Right renal cortex interstitium (tissue), 3 donors: ENCODE results near the gene TMEM131L. TPM values are rescaled to one million over a fixed set of nuclear protein-coding genes. Genes with fewer than 3 reads are reported as not detected.
"Not testable (repeated sequence)": the region's sequence is repeated elsewhere in the genome, so short reads cannot be mapped to it uniquely, and the experiment has no call there.

ENCODE experiments used
- DNase-seq, 3 donors: peaks; one replicate each; pipeline ENCODE4 v3.0.0-alpha.2; 2013; ENCODE audit warnings: low read depth in 3 of 3, low spot score in 2 of 3
- polyA plus RNA-seq, 3 donors: library from polyadenylated mRNA; unstranded; fragments of 120-200 nt; gene quantifications; one replicate each; pipeline ENCODE4 v1.2.1, GENCODE V29; 2013; ENCODE audit not compliant: insufficient read length in 3 of 3

Gene TMEM131L
- polyA plus RNA-seq, 3 donors = 24.2 to 26.6 (median 25.3) TPM

GRCh38 chr4:153538487-153539357, 72.6 kb downstream of the TMEM131L start:
- DNase-seq = no peak

- DNase-seq = no peak
Observed at GRCh38 chr4:153539422-153539821, 73.3 kb downstream of the TMEM131L start.

- no peak for DNase-seq
Observed at GRCh38 chr4:153541456-153542096, 75.4 kb downstream of the TMEM131L start.

- DNase-seq = no peak
Observed at GRCh38 chr4:153542131-153542530, 76.0 kb downstream of the TMEM131L start.

- DNase-seq = no peak
Observed at GRCh38 chr4:153542834-153543233, 76.7 kb downstream of the TMEM131L start.

GRCh38 chr4:153543351-153543750, 77.2 kb downstream of the TMEM131L start:
- no peak for DNase-seq

GRCh38 chr4:153545822-153546221, 79.7 kb downstream of the TMEM131L start:
- no peak for DNase-seq

- DNase-seq = no peak
Observed at GRCh38 chr4:153546280-153546679, 80.1 kb downstream of the TMEM131L start.

- no peak for DNase-seq
Observed at GRCh38 chr4:153547520-153547919, 81.4 kb downstream of the TMEM131L start.

GRCh38 chr4:153548907-153549306, 82.7 kb downstream of the TMEM131L start:
- not testable (repeated sequence) for DNase-seq

- no peak for DNase-seq
Observed at GRCh38 chr4:153549405-153549804, 83.2 kb downstream of the TMEM131L start.

- no peak for DNase-seq
Observed at GRCh38 chr4:153553155-153553818, 87.1 kb downstream of the TMEM131L start.

GRCh38 chr4:153553819-153554170, 87.6 kb downstream of the TMEM131L start:
- no peak for DNase-seq

- DNase-seq = peak in 2 of 3 donors; percentile 65 to 76
Observed at GRCh38 chr4:153555730-153556434, 89.7 kb downstream of the TMEM131L start.

GRCh38 chr4:153556435-153556815, 90.3 kb downstream of the TMEM131L start:
- no peak for DNase-seq

- DNase-seq = no peak
Observed at GRCh38 chr4:153560908-153561307, 94.7 kb downstream of the TMEM131L start.

- DNase-seq = no peak
Observed at GRCh38 chr4:153564630-153565525, 98.7 kb downstream of the TMEM131L start.

GRCh38 chr4:153566631-153567150, 100.5 kb downstream of the TMEM131L start:
- no peak for DNase-seq

- DNase-seq = not testable (repeated sequence)
Observed at GRCh38 chr4:153567660-153568059, 101.5 kb downstream of the TMEM131L start.
